Panc1 (cell line): Measurements from ENCODE around the gene PHF10.

Experiments used
- POLR2AphosphoS5 ChIP-seq: IDR thresholded peaks from 2 replicates; pipeline ENCODE4 v1.6.1; 2012; ENCODE audit warnings: mild to moderate bottlenecking, low read depth, low read length, moderate library complexity
- TF ChIP-seq, protein P1 (sequence below): fragments of 450-650 bp; IDR thresholded peaks from 2 replicates; pipeline ENCODE4 v1.5.1; 2017; ENCODE audit warnings: mild to moderate bottlenecking

DNA sequence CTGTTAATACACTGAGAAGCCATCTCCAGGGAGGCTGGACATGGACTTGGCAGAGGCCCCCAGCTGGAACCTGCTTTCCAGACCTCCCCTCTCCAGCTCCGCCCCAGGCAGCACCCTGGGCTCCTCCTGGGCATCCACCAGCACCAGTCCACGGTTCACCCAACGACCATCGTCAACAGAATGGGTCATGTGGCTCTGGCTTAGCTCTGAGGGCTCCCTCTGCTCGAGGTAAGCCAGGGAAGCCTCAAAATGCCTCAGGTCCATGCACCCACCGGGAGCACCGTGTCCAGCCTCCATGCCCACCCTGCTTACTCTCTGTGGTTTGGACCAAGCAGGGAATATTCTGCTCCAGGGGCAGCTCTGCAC lies 62.9 kb downstream of the PHF10 start:
- TF ChIP-seq, protein P1, sequence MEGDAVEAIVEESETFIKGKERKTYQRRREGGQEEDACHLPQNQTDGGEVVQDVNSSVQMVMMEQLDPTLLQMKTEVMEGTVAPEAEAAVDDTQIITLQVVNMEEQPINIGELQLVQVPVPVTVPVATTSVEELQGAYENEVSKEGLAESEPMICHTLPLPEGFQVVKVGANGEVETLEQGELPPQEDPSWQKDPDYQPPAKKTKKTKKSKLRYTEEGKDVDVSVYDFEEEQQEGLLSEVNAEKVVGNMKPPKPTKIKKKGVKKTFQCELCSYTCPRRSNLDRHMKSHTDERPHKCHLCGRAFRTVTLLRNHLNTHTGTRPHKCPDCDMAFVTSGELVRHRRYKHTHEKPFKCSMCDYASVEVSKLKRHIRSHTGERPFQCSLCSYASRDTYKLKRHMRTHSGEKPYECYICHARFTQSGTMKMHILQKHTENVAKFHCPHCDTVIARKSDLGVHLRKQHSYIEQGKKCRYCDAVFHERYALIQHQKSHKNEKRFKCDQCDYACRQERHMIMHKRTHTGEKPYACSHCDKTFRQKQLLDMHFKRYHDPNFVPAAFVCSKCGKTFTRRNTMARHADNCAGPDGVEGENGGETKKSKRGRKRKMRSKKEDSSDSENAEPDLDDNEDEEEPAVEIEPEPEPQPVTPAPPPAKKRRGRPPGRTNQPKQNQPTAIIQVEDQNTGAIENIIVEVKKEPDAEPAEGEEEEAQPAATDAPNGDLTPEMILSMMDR: no peak
- TF ChIP-seq POLR2AphosphoS5: no peak
